GM21723 (cell line): ENCODE measurements around the gene APOE.
"Not testable (repeated sequence)": the region's sequence is repeated elsewhere in the genome, so short reads cannot be mapped to it uniquely, and the experiment has no call there.

Experiments used
- ATAC-seq: cut with Tn5 transposase; IDR thresholded peaks from one replicate; pipeline ENCODE4 v1.9.1; 2021; ENCODE audit warnings: mild to moderate bottlenecking, moderate library complexity; ENCODE audit not compliant: unreplicated experiment

APOE gene

DNA sequence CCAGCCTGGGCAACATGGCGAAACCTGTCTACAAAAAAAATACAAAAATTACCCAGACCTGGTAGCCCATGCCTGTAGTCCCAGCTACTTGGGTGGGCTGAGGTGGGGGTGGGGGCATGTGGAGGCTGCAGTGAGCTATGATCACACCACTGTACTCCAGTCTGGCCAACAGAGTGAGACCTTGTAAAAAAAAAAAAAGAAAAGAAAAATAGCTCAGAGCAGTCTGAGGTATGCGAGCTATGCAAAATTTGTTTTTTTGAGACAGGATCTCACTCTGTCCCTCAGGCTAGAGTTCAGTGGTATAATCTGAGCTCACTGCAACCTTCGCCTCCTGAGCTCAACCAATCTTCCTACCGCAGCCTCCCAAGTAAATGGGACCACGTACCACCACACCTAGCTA lies 21.7 kb upstream of the APOE start:
- ATAC-seq = no peak

GRCh38 chr19:44884566-44884965 lies 21.0 kb upstream of the APOE start:
- ATAC-seq = no peak

DNA sequence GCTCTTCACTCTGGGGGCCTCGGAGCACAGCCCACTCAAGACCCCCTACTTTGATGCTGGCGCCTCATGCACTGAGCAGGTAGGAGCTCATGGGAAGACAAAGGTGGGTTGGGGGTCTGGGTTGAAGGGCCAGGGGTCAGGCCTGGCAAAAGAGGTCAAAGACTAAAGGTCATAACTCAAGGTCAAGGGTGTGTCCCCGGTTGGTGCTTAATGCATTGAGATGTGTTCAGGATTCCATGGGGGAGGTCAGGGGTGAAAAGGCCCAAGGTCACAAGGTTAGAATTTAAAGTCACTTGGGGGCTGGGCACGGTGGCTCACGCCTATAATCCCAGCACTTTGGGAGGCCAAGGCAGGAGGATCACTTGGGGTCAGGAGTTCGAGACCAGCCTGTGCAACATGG lies 19.5 kb upstream of the APOE start:
- ATAC-seq = no peak

DNA sequence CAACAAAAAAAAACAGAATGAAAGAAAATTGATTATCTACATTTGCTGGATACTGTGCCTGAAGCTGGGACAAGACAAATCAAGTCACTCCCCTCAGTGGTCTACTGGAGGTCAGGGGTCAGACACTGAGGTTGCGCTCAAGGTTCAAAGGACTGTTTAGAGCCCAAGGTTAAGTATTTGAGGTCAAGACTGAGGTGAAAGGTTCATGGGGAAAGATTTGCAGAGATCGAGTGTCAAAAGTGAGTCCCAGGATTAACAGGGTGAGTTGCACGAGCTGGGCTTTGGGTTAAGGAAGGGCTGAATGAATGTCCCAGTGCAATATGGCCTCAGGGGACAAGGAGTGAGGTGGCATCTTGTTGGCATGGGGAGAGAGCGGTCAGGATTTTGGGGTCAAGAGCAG lies 17.9 kb upstream of the APOE start:
- no peak for ATAC-seq

- not testable (repeated sequence) for ATAC-seq
Observed at GRCh38 chr19:44888335-44888734, 17.3 kb upstream of the APOE start.

- no peak for ATAC-seq
Observed at GRCh38 chr19:44889830-44890365, 15.7 kb upstream of the APOE start.

DNA sequence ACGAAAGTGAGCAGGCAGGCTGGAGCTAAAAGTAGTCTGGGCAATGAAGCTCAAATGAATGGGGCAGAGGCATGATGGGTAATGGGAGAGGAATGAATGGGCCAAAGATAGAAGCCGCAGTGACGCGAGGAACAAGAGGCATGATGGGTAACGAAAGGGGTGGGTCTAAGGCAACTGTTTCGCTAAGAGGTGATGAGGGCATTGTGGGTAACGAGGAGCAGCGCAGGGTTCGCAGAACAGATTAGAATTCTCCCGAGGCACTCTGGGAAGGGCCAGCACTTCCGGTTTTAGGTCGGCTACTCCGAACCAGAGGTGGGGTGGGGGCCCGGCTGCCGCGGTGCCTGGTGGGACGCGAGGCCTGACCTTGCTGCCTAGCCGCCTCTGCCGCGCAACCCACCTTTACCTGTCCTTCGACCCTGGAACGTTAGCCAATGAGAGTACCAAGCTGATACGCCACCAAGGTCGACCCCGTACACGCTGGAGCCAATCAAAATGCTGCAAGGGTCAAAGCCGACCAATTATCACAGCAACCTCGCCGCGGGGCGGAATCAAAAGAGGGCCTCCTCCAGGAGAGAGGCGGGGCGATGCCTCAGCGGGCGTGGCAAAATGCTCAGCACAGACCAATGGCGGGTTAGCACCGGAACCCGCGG lies 15.1 kb upstream of the APOE start:
- ATAC-seq = peak; percentile 77

GRCh38 chr19:44891016-44891882 lies 14.3 kb upstream of the APOE start, which contains the start of gene TOMM40:
Gene TOMM40 (plus strand): TSS chr19:44891254. CDS start chr19:44891416, 162 bp downstream.
- peak; percentile 66 for ATAC-seq

DNA sequence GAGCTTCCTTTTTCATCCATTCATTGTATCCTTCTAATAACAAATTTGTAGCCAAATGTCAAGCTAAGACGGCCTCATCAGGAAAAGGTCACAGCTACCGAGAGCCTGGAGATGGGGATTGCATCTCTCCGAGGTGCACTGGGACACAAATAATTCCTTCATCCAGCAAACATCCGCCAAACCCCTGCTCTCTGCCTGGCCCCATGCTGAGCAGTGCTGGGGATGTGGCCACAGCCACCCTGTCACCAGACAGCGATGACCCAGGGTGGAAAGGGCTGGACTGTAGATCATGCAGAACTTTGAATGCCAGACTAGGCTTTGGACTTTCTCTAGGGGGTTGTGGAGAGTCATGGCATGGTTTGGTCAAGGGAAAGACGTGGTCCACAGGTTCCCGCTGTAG lies 12.7 kb upstream of the APOE start:
- ATAC-seq = no peak

GRCh38 chr19:44893332-44894051 lies 12.1 kb upstream of the APOE start:
- ATAC-seq = no peak

GRCh38 chr19:44894052-44894400 lies 11.6 kb upstream of the APOE start:
- no peak for ATAC-seq

GRCh38 chr19:44894946-44895345 lies 10.7 kb upstream of the APOE start:
- no peak for ATAC-seq

DNA sequence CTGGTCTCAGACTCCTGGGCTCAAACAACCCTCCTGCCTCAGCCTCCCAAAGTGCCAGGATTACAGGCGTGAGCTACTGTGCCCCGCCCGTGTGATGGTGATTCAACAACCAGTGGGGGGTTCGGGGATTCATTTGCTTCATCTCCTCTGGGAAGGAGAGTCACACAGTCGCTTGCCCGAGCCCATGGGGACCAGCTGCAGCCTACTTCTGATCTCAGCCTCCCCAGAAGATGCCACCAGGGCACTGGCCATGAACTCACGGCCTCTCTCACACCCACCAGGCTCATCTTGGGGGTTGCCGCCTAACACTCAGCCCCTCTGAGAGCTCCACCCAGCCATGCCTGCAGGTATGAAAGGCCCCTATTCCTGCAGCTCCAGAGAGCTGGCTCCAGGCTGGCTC lies 7.8 kb upstream of the APOE start:
- no peak for ATAC-seq

DNA sequence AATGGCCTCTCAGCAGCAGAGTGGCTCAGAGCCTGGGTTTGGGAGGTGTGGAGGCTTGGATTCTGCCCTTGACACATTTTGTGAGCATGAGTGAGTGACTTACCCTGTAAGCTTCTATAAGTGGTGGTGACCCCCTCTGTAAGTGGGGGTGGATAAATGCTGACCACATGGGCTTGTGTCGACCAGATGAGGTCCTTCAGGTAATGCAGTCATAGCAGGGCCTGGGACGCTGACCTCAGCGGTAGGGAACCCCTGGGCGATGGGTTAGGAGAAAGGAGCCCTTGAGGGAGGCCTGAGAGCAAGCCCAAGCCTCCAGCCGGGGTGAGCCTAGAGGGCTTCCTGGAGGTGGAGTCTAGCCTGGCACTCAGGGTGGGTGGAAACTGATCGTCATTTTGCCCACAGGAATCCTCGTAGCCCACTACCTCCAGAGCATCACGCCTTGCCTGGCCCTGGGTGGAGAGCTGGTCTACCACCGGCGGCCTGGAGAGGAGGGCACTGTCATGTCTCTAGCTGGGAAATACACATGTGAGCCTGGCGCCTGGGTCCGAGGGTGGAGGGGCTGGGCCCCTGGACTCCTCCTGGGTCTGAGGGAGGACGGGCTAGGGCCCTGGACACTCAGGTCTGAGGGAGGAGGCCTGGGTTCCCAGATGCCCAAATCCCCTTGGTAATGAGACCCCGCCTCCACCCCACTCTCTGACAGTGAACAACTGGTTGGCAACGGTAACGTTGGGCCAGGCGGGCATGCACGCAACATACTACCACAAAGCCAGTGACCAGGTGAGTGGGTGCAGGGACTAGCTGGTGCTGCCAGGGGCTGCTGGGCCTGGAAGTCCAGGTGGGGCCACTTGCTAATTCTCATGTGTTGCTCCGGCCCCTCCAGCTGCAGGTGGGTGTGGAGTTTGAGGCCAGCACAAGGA lies 5.0 kb upstream of the APOE start:
- ATAC-seq = no peak

DNA sequence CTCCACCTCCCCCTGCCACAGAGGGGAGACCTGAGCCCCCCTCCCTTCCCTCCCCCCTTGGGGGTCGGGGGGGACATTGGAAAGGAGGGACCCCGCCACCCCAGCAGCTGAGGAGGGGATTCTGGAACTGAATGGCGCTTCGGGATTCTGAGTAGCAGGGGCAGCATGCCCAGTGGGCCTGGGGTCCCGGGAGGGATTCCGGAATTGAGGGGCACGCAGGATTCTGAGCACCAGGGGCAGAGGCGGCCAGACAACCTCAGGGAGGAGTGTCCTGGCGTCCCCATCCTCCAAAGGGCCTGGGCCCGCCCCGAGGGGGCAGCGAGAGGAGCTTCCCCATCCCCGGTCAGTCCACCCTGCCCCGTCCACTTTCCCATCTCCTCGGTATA lies 2.4 kb upstream of the APOE start:
- no peak for ATAC-seq

GRCh38 chr19:44903602-44904425 lies 1.8 kb upstream of the APOE start:
- ATAC-seq = no peak

GRCh38 chr19:44904426-44904994 lies 1.1 kb upstream of the APOE start:
- no peak for ATAC-seq

GRCh38 chr19:44907613-44908012 lies 2.0 kb downstream of the APOE start:
- no peak for ATAC-seq
